Neuronal stem cell (in vitro differentiated cells): ENCODE results near the gene PCYT1A.

Experiments used
- DNase-seq: peaks from one replicate; pipeline ENCODE4 v3.0.0-alpha.2; 2013; ENCODE audit warnings: low spot score
- H2AFZ ChIP-seq: one replicate; pipeline ENCODE4 v1.6.1; 2013; ENCODE audit warnings: mild to moderate bottlenecking, low read length, inconsistent platforms
- H2AK5ac ChIP-seq: 2 replicates; pipeline ENCODE4 v1.6.1; 2013; ENCODE audit warnings: low read depth, mild to moderate bottlenecking, inconsistent platforms, low read length, moderate library complexity, mixed read lengths
- H2BK120ac ChIP-seq: 2 replicates; pipeline ENCODE4 v1.6.1; 2013; ENCODE audit warnings: low read depth, mild to moderate bottlenecking, inconsistent platforms, low read length, moderate library complexity, mixed read lengths
- H2BK12ac ChIP-seq: one replicate; pipeline ENCODE4 v1.6.1; 2013; ENCODE audit warnings: low read length, inconsistent platforms
- H2BK15ac ChIP-seq: 2 replicates; pipeline ENCODE4 v1.6.1; 2013; ENCODE audit warnings: mild to moderate bottlenecking, low read length, inconsistent platforms, mixed read lengths
- H2BK5ac ChIP-seq: one replicate; pipeline ENCODE4 v1.6.1; 2013; ENCODE audit warnings: inconsistent platforms, mild to moderate bottlenecking, low read length, moderate library complexity
- H3K14ac ChIP-seq: one replicate; pipeline ENCODE4 v1.6.1; 2013; ENCODE audit warnings: low read length, inconsistent platforms
- H3K18ac ChIP-seq: 2 replicates; pipeline ENCODE4 v1.6.1; 2013; ENCODE audit warnings: low read length, inconsistent platforms
- H3K23ac ChIP-seq: 2 replicates; pipeline ENCODE4 v1.6.1; 2013; ENCODE audit warnings: low read depth, mild to moderate bottlenecking, mixed read lengths, low read length, inconsistent platforms; ENCODE audit not compliant: poor library complexity
- H3K27ac ChIP-seq: replicated peaks from 3 replicates; pipeline ENCODE4 v1.5.1; 2013; ENCODE audit warnings: low read length, inconsistent platforms
- H3K27me3 ChIP-seq, 3 experiments: 2 replicates each; pipeline ENCODE4 v1.6.1; 2013; ENCODE audit warnings: low read length in 3 of 3, mild to moderate bottlenecking in 2 of 3, inconsistent platforms in 1 of 3, low read depth in 1 of 3, mixed read lengths in 1 of 3, moderate library complexity in 1 of 3; ENCODE audit not compliant: control insufficient read depth in 3 of 3, insufficient read depth in 3 of 3
- H3K36me3 ChIP-seq, 2 donors: replicated peaks in 1 of 2; 2 replicates each; pipeline ENCODE4 v1.6.1; 2013; ENCODE audit warnings: low read length in 2 of 2; ENCODE audit not compliant: control insufficient read depth in 2 of 2, insufficient read depth in 2 of 2
- H3K4ac ChIP-seq: 2 replicates; pipeline ENCODE4 v1.6.1; 2013; ENCODE audit warnings: inconsistent platforms, mild to moderate bottlenecking, low read length, moderate library complexity
- H3K4me1 ChIP-seq, 2 donors: 1 replicate in 1 of 2; 2 replicates in 1 of 2; pipeline ENCODE4 v1.6.1; 2013; ENCODE audit warnings: low read length in 2 of 2, low read depth in 1 of 2; ENCODE audit not compliant: control insufficient read depth in 2 of 2, insufficient read depth in 1 of 2
- H3K4me2 ChIP-seq: one replicate; pipeline ENCODE4 v1.6.1; 2013; ENCODE audit warnings: mild to moderate bottlenecking, low read length, inconsistent platforms; ENCODE audit not compliant: insufficient read depth, poor library complexity, severe bottlenecking
- H3K4me3 ChIP-seq, 2 donors: 2 replicates each; pipeline ENCODE4 v1.5.1; 2013; ENCODE audit warnings: low read length in 2 of 2, mild to moderate bottlenecking in 2 of 2, inconsistent platforms in 1 of 2, moderate library complexity in 1 of 2
- H3K79me1 ChIP-seq: one replicate; pipeline ENCODE4 v1.6.1; 2013; ENCODE audit warnings: low read depth, mild to moderate bottlenecking, inconsistent platforms, low read length, moderate library complexity
- H3K9ac ChIP-seq: one replicate; pipeline ENCODE4 v1.6.1; 2013; ENCODE audit warnings: mild to moderate bottlenecking, low read depth, low read length, inconsistent platforms; ENCODE audit not compliant: poor library complexity
- H3K9me3 ChIP-seq, 2 donors: replicated peaks in 1 of 2; 2 replicates each; pipeline versions ENCODE3 to v1.6.1; 2013; ENCODE audit warnings: low read length in 2 of 2, mild to moderate bottlenecking in 2 of 2, inconsistent platforms in 1 of 2, low read depth in 1 of 2, mixed read lengths in 1 of 2, moderate library complexity in 1 of 2; ENCODE audit not compliant: control insufficient read depth in 2 of 2, insufficient read depth in 1 of 2
- H4K8ac ChIP-seq: one replicate; pipeline ENCODE4 v1.6.1; 2013; ENCODE audit warnings: low read depth, mild to moderate bottlenecking, inconsistent platforms, low read length, moderate library complexity
- H4K91ac ChIP-seq: one replicate; pipeline ENCODE4 v1.6.1; 2013; ENCODE audit warnings: low read length, low read depth, mild to moderate bottlenecking, inconsistent platforms; ENCODE audit not compliant: poor library complexity
- WGBS, 2 donors: extraction: QIAGEN DNeasy Blood & Tissue Kit; methylation state at CpG; one replicate each; pipeline ENCODE4 v1.1.7; 2013; ENCODE audit warnings: missing lambda C conversion rate in 2 of 2, mixed read lengths in 1 of 2; ENCODE audit not compliant: insufficient read length in 2 of 2, insufficient replicate concordance in 1 of 2; ENCODE audit errors: extremely low coverage in 2 of 2; 5-methylcytosine and 5-hydroxymethylcytosine counted together

PCYT1A gene

DNA sequence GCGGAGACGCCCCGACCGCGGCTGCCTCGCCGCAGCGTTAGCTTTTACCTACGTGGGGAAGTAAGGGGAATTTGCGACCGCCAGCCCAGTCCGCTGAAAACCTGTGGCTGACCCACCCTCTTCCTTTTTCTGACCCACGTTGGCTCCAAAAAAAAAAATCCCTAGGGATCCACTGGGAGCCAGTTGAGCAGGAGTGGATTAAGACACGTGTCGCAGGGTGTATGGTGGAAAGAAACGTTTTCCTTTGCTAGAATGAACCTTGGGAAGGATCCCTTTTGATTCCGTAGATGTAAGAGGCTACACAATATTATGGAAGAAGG lies 575 bp upstream of the PCYT1A start:
- Histone ChIP-seq H3K23ac (peak overlapping the region; percentile 95), H3K36me3 (peaks cover 2 to 7% of the 10 kb centered on the region in 2 donors), H2BK120ac (no peak overlapping the region), H4K91ac (peak overlapping the region; percentile 90), H2BK5ac (no peak overlapping the region), H3K27me3 (no peaks in the 10 kb centered on the region), H4K8ac (no peak overlapping the region), H3K4ac (no peak overlapping the region), H3K14ac (no peak overlapping the region), H3K4me3 (peak overlapping the region; percentile 68 to 97), H2BK15ac (no peak overlapping the region), H2AK5ac (no peak overlapping the region), H3K79me1 (no peaks in the 10 kb centered on the region), H3K4me2 (peak overlapping the region; percentile 80), H3K27ac (peak overlapping the region; percentile 86), H2AFZ (peak overlapping the region; percentile 84), H3K9ac (peak overlapping the region; percentile 92), H3K4me1 (peaks cover 0 to 2% of the 10 kb centered on the region in 2 donors), H3K9me3 (no peaks in the 10 kb centered on the region), H3K18ac (peak overlapping the region; percentile 97), H2BK12ac (no peak overlapping the region)
- no CpG with 5 or more reads among the region's 17 CpGs for WGBS, 2 donors
- DNase-seq: no peak

DNA sequence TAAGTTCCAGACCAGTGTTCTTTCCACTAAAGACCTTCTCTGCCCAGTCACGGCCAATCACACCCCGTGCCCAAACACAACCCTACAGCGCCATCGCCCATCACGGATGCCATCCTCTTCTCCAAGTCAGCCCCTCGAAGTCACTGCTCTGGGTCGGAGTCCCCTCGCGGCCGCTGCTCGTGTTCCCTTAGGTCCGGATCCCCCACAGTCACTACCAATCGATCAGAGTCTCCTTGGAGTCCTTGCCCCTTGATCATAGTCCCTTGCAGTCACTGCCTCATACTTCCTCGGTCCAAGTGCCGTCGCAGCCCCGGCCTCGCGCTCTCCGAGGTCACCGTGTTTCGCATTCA lies 461 bp downstream of the PCYT1A start:
- no CpG with 5 or more reads among the region's 22 CpGs for WGBS, 2 donors
- Histone ChIP-seq H2BK120ac (no peak overlapping the region), H3K9ac (peak overlapping the region; percentile 96), H3K4me1 (peaks cover 0 to 2% of the 10 kb centered on the region in 2 donors), H3K27ac (peak overlapping the region; percentile 60), H3K9me3 (no peaks in the 10 kb centered on the region), H3K18ac (peak overlapping the region; percentile 86), H3K4me2 (peak overlapping the region; percentile 80), H3K14ac (peak overlapping the region; percentile 0), H2BK5ac (no peak overlapping the region), H3K36me3 (peaks cover 0 to 5% of the 10 kb centered on the region in 2 donors), H3K27me3 (no peaks in the 10 kb centered on the region), H2AK5ac (peak overlapping the region; percentile 30), H3K79me1 (no peaks in the 10 kb centered on the region), H4K8ac (no peak overlapping the region), H2AFZ (peak overlapping the region; percentile 84), H3K4me3 (peak overlapping the region; percentile 68 to 97), H3K23ac (peak overlapping the region; percentile 32), H2BK12ac (no peak overlapping the region), H4K91ac (no peak overlapping the region), H3K4ac (no peak overlapping the region), H2BK15ac (no peak overlapping the region)
- DNase-seq: no peak

DNA sequence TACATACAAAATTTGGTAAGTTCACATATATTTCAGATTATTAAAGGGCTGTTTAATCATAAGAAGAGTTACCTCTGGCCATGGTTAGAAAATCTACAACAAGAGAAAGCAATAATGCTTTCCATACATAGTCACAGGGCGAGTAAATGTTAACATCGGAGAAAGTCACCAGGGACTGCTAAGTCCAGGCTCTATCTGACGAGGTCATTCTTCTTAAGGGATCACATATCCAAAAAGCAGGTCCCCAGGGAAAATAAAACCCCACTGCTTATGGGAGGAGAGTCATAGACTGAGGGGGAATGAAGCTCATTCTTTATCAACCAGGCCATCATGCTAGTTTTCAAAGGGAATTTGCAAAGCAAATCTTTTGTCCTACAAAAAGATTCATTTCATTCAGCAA lies 3.1 kb downstream of the PCYT1A start:
- WGBS, 2 donors: no CpG with 5 or more reads among the region's 3 CpGs
- Histone ChIP-seq H3K4me3 (no peak overlapping the region), H2BK120ac (no peak overlapping the region)

DNA sequence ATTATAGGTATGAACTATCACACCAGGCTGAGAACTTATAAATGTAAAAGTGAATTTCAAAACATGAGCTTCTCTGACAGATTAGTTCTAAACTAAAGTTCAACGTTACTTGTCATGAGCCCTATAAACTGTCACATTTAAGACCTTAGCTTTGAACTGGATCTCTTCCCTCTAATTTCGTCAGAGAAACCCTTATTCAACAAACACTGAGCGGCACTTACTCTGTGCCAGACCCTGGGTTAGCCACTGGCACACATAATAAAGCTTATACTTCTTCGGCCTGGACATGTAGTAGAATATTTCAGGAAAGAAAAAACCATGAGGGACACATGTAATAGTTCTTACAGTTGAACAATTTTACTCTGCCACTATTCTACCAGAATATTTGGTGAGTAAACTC lies 5.6 kb downstream of the PCYT1A start:
- WGBS, 2 donors: no CpG with 5 or more reads among the region's 4 CpGs
- Histone ChIP-seq H3K4ac (no peak overlapping the region), H2AFZ (no peak overlapping the region), H3K23ac (no peak overlapping the region), H2BK120ac (no peak overlapping the region), H4K8ac (no peak overlapping the region), H3K9me3 (no peaks in the 10 kb centered on the region), H3K14ac (no peak overlapping the region), H2AK5ac (no peak overlapping the region), H3K79me1 (no peaks in the 10 kb centered on the region), H2BK5ac (no peak overlapping the region), H3K4me2 (no peak overlapping the region), H3K4me3 (no peak overlapping the region), H2BK15ac (no peak overlapping the region), H3K36me3 (peaks cover 0 to 2% of the 10 kb centered on the region in 2 donors), H3K9ac (no peak overlapping the region), H2BK12ac (no peak overlapping the region), H3K4me1 (no peaks in the 10 kb centered on the region), H3K18ac (no peak overlapping the region), H3K27me3 (no peaks in the 10 kb centered on the region), H4K91ac (no peak overlapping the region), H3K27ac (no peak overlapping the region)
- no peak for DNase-seq

More for the DNA sequence above, 3.1 kb downstream of the PCYT1A start:
- H3K4me2 ChIP-seq: no peak overlapping the region
- no peak overlapping the region for H3K27ac ChIP-seq
- H2BK12ac ChIP-seq: no peak overlapping the region
- no peak overlapping the region for H2AFZ ChIP-seq
- H3K4me1 ChIP-seq: peaks cover 0 to 2% of the 10 kb centered on the region in 2 donors
- H3K9me3 ChIP-seq: no peaks in the 10 kb centered on the region
- peaks cover 0 to 2% of the 10 kb centered on the region in 2 donors for H3K36me3 ChIP-seq
- no peak overlapping the region for H4K8ac ChIP-seq
- H3K18ac ChIP-seq: no peak overlapping the region
- H2BK15ac ChIP-seq: no peak overlapping the region
- no peak overlapping the region for H3K23ac ChIP-seq
- no peak overlapping the region for H2AK5ac ChIP-seq
- H3K14ac ChIP-seq: no peak overlapping the region
- no peak overlapping the region for H2BK5ac ChIP-seq
- H3K4ac ChIP-seq: no peak overlapping the region
- H3K79me1 ChIP-seq: no peaks in the 10 kb centered on the region
- no peaks in the 10 kb centered on the region for H3K27me3 ChIP-seq
- H4K91ac ChIP-seq: no peak overlapping the region
- H3K9ac ChIP-seq: no peak overlapping the region
- DNase-seq: no peak
